DOHH2 (cell line): ENCODE measurements around the gene P2RX6.

Source experiments
- H3F3A ChIP-seq: fragments of 200-600 bp; sonication (generic), shearing (Covaris generic); 2 replicates; pipeline ENCODE4 v1.6.0; 2016; ENCODE audit warnings: antibody characterized with exemption, mild to moderate bottlenecking; ENCODE audit not compliant: control insufficient read depth, insufficient read depth
- H3K27ac ChIP-seq: fragments of 200-600 bp; sonication (generic); 2 replicates; pipeline ENCODE4 v1.5.1; 2014; ENCODE audit warnings: low read depth, mild to moderate bottlenecking, low read length, moderate library complexity
- H3K27me3 ChIP-seq: fragments of 200-600 bp; sonication (generic); 2 replicates; pipeline ENCODE4 v1.6.1; 2014; ENCODE audit warnings: mild to moderate bottlenecking, low read length, mixed read lengths; ENCODE audit not compliant: control insufficient read depth
- H3K36me3 ChIP-seq: fragments of 200-600 bp; sonication (generic); 2 replicates; pipeline ENCODE4 v1.6.1; 2014; ENCODE audit warnings: mild to moderate bottlenecking, low read length, moderate library complexity, mixed read lengths; ENCODE audit not compliant: control insufficient read depth
- H3K4me1 ChIP-seq: fragments of 200-600 bp; sonication (generic); 2 replicates; pipeline ENCODE4 v1.6.1; 2014; ENCODE audit warnings: mild to moderate bottlenecking, low read length, mixed read lengths; ENCODE audit not compliant: control insufficient read depth
- H3K4me2 ChIP-seq: fragments of 200-600 bp; sonication (generic); 2 replicates; pipeline ENCODE4 v1.6.0; 2014; ENCODE audit warnings: mild to moderate bottlenecking, low read length, moderate library complexity
- H3K4me3 ChIP-seq: fragments of 200-600 bp; sonication (generic); 2 replicates; pipeline ENCODE4 v1.5.1; 2014; ENCODE audit warnings: mild to moderate bottlenecking, low read length, mixed read lengths
- H3K79me2 ChIP-seq: fragments of 200-600 bp; sonication (generic); 2 replicates; pipeline ENCODE4 v1.6.1; 2014; ENCODE audit warnings: mild to moderate bottlenecking, low read length, mixed read lengths; ENCODE audit not compliant: control insufficient read depth
- H3K9me2 ChIP-seq: fragments of 200-600 bp; sonication (generic); replicated peaks from 2 replicates; pipeline ENCODE4 v1.6.1; 2014; ENCODE audit warnings: mild to moderate bottlenecking, low read length, mixed read lengths; ENCODE audit not compliant: control insufficient read depth
- H3K9me3 ChIP-seq: fragments of 200-600 bp; sonication (generic); 2 replicates; pipeline ENCODE4 v1.6.1; 2014; ENCODE audit warnings: antibody characterized with exemption, low read length, mixed read lengths; ENCODE audit not compliant: control insufficient read depth, insufficient read depth
- H4K20me1 ChIP-seq: fragments of 200-600 bp; sonication (generic); 2 replicates; pipeline ENCODE4 v1.6.0; 2014; ENCODE audit warnings: low read depth, mild to moderate bottlenecking, antibody characterized with exemption, low read length, moderate library complexity; ENCODE audit not compliant: control insufficient read depth, insufficient read depth
- EZH2phosphoT487 ChIP-seq: fragments of 200-600 bp; sonication (generic); IDR thresholded peaks from 2 replicates; pipeline ENCODE4 v1.6.1; 2017; ENCODE audit warnings: borderline replicate concordance, mild to moderate bottlenecking, antibody characterized with exemption, low read length, moderate library complexity, mixed read lengths
- TF ChIP-seq, protein P1 (sequence below): fragments of 200-600 bp; sonication (generic); IDR thresholded peaks from one replicate; pipeline ENCODE4 v1.5.1; 2014; ENCODE audit warnings: antibody characterized with exemption, mild to moderate bottlenecking, low read depth, low read length; ENCODE audit not compliant: poor library complexity, severe bottlenecking

P2RX6 gene

DNA sequence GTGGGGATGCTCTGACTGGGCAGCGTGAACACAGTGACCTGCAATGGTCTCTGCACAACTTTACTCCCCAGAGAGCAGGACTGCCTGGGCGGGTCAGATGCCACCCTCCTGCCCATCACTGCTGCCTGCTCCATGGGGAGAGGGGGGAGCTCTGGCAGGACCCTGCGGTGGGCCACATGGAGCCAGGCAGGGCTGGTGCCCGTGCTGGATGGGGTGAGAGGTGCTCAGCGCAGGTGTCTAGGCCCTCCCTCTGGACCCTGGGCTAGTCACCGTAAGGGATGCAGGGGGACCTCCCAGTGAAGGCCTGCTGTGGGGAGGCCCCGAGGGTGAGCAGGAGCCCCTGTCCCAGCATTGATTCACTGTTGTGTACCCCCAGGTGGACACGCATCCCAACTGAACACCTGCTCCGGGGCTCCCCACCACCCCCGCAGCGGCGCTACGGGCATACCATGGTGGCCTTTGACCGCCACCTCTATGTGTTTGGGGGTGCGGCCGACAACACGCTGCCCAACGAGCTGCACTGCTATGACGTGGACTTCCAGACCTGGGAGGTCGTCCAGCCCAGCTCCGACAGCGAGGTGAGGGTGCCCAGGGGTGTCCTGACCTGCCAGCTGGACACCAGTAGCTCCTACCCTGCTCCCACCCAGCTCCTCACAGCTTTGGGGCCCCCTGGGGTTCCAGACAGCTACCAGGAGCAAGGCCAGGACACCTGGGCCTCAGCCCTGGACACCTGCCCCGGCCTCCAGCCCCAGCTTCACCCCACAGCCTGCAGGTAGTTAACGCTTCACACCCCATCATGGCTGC is 23.5 kb upstream of the P2RX6 start:
- Histone ChIP-seq H3K27ac (no peak overlapping the region), H3K9me3 (no peaks in the 10 kb centered on the region), H3K4me3 (no peak overlapping the region), H3F3A (no peaks in the 10 kb centered on the region), H3K79me2 (no peaks in the 10 kb centered on the region), H3K4me2 (no peak overlapping the region), H3K9me2 (no peaks in the 10 kb centered on the region), H3K4me1 (peaks cover 8% of the 10 kb centered on the region), H4K20me1 (no peaks in the 10 kb centered on the region), H3K36me3 (peaks cover 54% of the 10 kb centered on the region), H3K27me3 (no peaks in the 10 kb centered on the region)
- TF ChIP-seq, protein P1, sequence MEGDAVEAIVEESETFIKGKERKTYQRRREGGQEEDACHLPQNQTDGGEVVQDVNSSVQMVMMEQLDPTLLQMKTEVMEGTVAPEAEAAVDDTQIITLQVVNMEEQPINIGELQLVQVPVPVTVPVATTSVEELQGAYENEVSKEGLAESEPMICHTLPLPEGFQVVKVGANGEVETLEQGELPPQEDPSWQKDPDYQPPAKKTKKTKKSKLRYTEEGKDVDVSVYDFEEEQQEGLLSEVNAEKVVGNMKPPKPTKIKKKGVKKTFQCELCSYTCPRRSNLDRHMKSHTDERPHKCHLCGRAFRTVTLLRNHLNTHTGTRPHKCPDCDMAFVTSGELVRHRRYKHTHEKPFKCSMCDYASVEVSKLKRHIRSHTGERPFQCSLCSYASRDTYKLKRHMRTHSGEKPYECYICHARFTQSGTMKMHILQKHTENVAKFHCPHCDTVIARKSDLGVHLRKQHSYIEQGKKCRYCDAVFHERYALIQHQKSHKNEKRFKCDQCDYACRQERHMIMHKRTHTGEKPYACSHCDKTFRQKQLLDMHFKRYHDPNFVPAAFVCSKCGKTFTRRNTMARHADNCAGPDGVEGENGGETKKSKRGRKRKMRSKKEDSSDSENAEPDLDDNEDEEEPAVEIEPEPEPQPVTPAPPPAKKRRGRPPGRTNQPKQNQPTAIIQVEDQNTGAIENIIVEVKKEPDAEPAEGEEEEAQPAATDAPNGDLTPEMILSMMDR: no peak
- TF ChIP-seq EZH2phosphoT487: no peak

DNA sequence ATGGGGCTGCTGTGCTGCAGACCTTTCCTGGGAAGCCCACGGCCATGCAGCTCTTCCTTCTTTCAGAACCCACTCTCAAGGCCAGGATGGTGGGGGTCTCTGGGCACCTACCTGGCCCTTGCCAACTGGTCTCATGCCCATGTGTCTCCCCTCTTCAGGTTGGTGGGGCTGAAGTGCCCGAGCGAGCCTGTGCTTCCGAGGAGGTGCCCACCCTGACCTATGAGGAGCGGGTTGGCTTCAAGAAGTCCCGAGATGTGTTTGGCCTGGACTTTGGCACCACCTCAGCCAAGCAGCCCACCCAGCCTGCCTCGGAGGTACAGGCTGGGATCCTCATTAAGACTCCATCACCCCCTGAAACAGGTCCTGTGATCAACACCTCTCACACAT is 22.9 kb upstream of the P2RX6 start:
- Histone ChIP-seq H3K27ac (no peak overlapping the region), H3K9me3 (no peaks in the 10 kb centered on the region), H3K36me3 (peaks cover 55% of the 10 kb centered on the region), H3K79me2 (no peaks in the 10 kb centered on the region), H3K27me3 (no peaks in the 10 kb centered on the region), H3K4me2 (no peak overlapping the region), H4K20me1 (no peaks in the 10 kb centered on the region), H3K4me1 (peaks cover 8% of the 10 kb centered on the region), H3F3A (no peaks in the 10 kb centered on the region), H3K9me2 (no peaks in the 10 kb centered on the region), H3K4me3 (no peak overlapping the region)
- TF ChIP-seq EZH2phosphoT487: no peak
- TF ChIP-seq, protein P1: no peak

DNA sequence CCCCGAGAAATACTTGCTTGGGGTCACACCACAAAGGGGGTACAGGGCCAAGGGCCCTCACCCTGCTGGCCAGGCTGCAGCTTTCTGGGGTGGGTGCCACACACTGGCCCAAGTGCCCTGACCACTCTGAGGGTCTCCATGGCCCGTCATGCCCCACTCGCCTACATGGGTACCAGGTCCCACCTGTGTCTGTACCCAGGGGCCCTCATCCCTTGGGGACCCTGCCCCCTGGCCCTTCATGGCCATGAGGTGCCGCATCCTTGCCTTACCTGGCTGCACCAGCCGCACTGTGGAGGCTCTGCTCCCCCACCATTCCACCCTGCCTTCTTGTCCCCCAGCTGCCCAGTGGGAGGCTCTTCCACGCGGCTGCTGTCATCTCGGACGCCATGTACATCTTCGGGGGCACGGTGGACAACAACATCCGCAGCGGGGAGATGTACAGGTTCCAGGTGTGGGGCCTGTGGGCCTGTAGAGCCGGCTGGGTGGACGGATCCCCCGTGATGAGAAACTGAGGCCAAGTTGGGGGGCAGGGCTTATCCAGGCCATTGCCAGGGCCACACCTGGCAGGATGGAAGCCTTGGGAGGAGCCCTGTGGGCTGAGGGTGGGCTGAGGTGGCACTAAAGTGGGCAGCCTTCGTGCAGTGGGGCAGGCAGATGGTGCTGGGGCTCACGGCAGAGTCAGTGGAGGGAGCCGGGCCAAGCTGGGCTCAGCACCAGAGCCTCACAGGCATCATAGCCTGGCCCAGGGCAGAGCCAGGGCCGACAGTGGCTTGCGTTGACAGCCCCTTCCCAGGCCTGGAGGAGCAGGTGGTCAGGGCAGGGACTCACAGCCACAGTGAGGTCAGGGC is 22.3 kb upstream of the P2RX6 start:
- H3K9me3 ChIP-seq: no peaks in the 10 kb centered on the region
- no peak overlapping the region for H3K4me3 ChIP-seq
- no peaks in the 10 kb centered on the region for H4K20me1 ChIP-seq
- H3K4me1 ChIP-seq: peaks cover 8% of the 10 kb centered on the region
- H3K79me2 ChIP-seq: no peaks in the 10 kb centered on the region
- peaks cover 58% of the 10 kb centered on the region for H3K36me3 ChIP-seq
- no peak overlapping the region for H3K4me2 ChIP-seq
- H3F3A ChIP-seq: no peaks in the 10 kb centered on the region
- TF ChIP-seq EZH2phosphoT487: no peak
- TF ChIP-seq, protein P1: no peak
- H3K9me2 ChIP-seq: no peaks in the 10 kb centered on the region
- no peaks in the 10 kb centered on the region for H3K27me3 ChIP-seq
- H3K27ac ChIP-seq: no peak overlapping the region
